Caco-2 (cell line): Measurements from ENCODE around the gene LRRC38. TPM values are rescaled to one million over a fixed set of nuclear protein-coding genes. Genes with fewer than 3 reads are reported as not detected.

Experiments
- BruUV-seq: library from RNA; stranded (reverse); fragments of 400-500 nt; replicated peaks from 2 replicates; lab custom pipeline; 2021; lab: Mats Ljungman, UMichigan
- CTCF ChIA-PET: fragments of 300-600 bp; sonication (Branson Sonifier 250); formaldehyde crosslinking; loops from one replicate; lab custom pipeline; 2022; ENCODE audit warnings: antibody characterized with exemption; lab: Charles Lee
- POLR2A ChIA-PET: fragments of 300-600 bp; sonication (Branson Sonifier 250); formaldehyde crosslinking; loops from one replicate; lab custom pipeline; 2022; ENCODE audit warnings: antibody characterized with exemption; lab: Charles Lee
- DNase-seq, 2 experiments: peaks; one replicate each; pipeline versions ENCODE4 v3.0.0 to v3.0.0-alpha.2; 2020 to 2022
- H3K27me3 ChIP-seq: replicated peaks from 2 replicates; pipeline ENCODE4 v1.6.0; 2011; ENCODE audit warnings: low read length; ENCODE audit not compliant: control insufficient read depth, insufficient read depth
- H3K36me3 ChIP-seq: 2 replicates; pipeline ENCODE4 v1.5.1; 2011; ENCODE audit warnings: low read length; ENCODE audit not compliant: control insufficient read depth, insufficient read depth
- H3K4me1 ChIP-seq: fragments of 250-450 bp; sonication (Bioruptor Pico); 2 replicates; pipeline ENCODE4 v1.5.1; 2020; ENCODE audit warnings: mild to moderate bottlenecking
- H3K4me3 ChIP-seq: 2 replicates; pipeline ENCODE4 v1.5.1; 2011; ENCODE audit warnings: low read depth, mild to moderate bottlenecking, control low read depth, low read length
- H3K9me3 ChIP-seq: fragments of 250-450 bp; sonication (Bioruptor Pico); 2 replicates; pipeline ENCODE4 v1.5.1; 2020; ENCODE audit warnings: mild to moderate bottlenecking, moderate library complexity
- H3K27ac Mint-ChIP-seq: one replicate; pipeline ENCODE4 v1.8.0; 2022; ENCODE audit warnings: mixed read lengths; ENCODE audit not compliant: unreplicated experiment
- H3K27me3 Mint-ChIP-seq: one replicate; pipeline ENCODE4 v1.8.0; 2022; ENCODE audit warnings: mixed read lengths; ENCODE audit not compliant: insufficient read depth, unreplicated experiment
- H3K36me3 Mint-ChIP-seq: one replicate; pipeline ENCODE4 v1.8.0; 2022; ENCODE audit warnings: mild to moderate bottlenecking, mixed read lengths; ENCODE audit not compliant: insufficient read depth, unreplicated experiment
- H3K4me1 Mint-ChIP-seq: one replicate; pipeline ENCODE4 v1.8.0; 2022; ENCODE audit warnings: low read depth, mixed read lengths; ENCODE audit not compliant: unreplicated experiment
- H3K4me3 Mint-ChIP-seq: one replicate; pipeline ENCODE4 v1.8.0; 2022; ENCODE audit warnings: mild to moderate bottlenecking, moderate library complexity, mixed read lengths; ENCODE audit not compliant: unreplicated experiment
- H3K9me3 Mint-ChIP-seq: one replicate; pipeline ENCODE4 v1.8.0; 2022; ENCODE audit warnings: mixed read lengths; ENCODE audit not compliant: unreplicated experiment
- intact Hi-C: fragments of 100-400 bp; cut with micrococcal nuclease; formaldehyde crosslinking; loops from one replicate; pipeline ENCODE4 v1.10.0; 2022; ENCODE audit not compliant: unreplicated experiment
- total RNA-seq: library from RNA; stranded (reverse); gene quantifications from 2 replicates; pipeline ENCODE4 v1.2.3, GENCODE V29; 2022
- TF ChIP-seq, protein P1 (sequence below), 2 experiments: fragments of 200-600 bp in 1 of 2; IDR thresholded peaks; 1 replicate in 1 of 2; 2 replicates in 1 of 2; pipeline versions ENCODE4 v1.5.1 to v1.8.0; 2011 to 2022; ENCODE audit warnings: antibody characterized with exemption in 1 of 2, control low read depth in 1 of 2, inconsistent platforms in 1 of 2, low read depth in 1 of 2, low read length in 1 of 2, mild to moderate bottlenecking in 1 of 2, moderate library complexity in 1 of 2; ENCODE audit not compliant: insufficient read depth in 1 of 2, severe bottlenecking in 1 of 2, unreplicated experiment in 1 of 2

LRRC38 gene
- total RNA-seq, 1 experiment from 2014 or later: not detected

DNA sequence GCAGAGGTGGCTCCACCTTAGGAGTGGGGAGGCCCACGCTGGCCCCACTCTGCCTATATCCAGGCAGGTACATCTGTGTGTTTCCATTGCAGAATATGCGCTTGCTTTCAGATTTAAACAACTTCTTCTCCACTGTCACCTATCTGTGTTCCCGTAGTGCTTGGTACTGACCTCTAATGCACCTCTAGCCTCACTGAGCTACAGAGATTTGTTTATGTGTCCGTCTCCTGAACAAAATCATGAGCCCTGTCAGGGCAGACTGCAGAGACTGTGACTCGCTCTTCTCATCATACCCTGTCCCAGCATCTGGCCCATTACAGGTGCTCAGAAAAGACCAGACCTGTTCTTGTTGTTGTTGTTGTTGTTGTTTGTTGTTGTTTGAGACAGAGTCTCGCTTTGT is 14.5 kb upstream of the LRRC38 start:
- Mint-ChIP-seq H3K9me3 (no peaks in the 10 kb centered on the region), H3K27ac (no peak overlapping the region), H3K36me3 (no peaks in the 10 kb centered on the region), H3K4me1 (no peaks in the 10 kb centered on the region), H3K4me3 (no peak overlapping the region), H3K27me3 (no peaks in the 10 kb centered on the region)
- Histone ChIP-seq H3K27me3 (no peaks in the 10 kb centered on the region), H3K36me3 (no peaks in the 10 kb centered on the region), H3K4me3 (no peak overlapping the region), H3K4me1 (no peaks in the 10 kb centered on the region), H3K9me3 (no peaks in the 10 kb centered on the region)
- BruUV-seq: no TSS peak
- ChIA-PET POLR2A (no interaction called here), CTCF (no interaction called here)
- DNase-seq: no peak
- intact Hi-C loops: no loop called here
- TF ChIP-seq, protein P1, sequence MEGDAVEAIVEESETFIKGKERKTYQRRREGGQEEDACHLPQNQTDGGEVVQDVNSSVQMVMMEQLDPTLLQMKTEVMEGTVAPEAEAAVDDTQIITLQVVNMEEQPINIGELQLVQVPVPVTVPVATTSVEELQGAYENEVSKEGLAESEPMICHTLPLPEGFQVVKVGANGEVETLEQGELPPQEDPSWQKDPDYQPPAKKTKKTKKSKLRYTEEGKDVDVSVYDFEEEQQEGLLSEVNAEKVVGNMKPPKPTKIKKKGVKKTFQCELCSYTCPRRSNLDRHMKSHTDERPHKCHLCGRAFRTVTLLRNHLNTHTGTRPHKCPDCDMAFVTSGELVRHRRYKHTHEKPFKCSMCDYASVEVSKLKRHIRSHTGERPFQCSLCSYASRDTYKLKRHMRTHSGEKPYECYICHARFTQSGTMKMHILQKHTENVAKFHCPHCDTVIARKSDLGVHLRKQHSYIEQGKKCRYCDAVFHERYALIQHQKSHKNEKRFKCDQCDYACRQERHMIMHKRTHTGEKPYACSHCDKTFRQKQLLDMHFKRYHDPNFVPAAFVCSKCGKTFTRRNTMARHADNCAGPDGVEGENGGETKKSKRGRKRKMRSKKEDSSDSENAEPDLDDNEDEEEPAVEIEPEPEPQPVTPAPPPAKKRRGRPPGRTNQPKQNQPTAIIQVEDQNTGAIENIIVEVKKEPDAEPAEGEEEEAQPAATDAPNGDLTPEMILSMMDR (IDR thresholded peaks at IDR 0.05; ENCODE audit: insufficient read depth in 1 of 2, low read depth in 1 of 2, low read length in 1 of 2, severe bottlenecking in 1 of 2, unreplicated experiment in 1 of 2): no peak

DNA sequence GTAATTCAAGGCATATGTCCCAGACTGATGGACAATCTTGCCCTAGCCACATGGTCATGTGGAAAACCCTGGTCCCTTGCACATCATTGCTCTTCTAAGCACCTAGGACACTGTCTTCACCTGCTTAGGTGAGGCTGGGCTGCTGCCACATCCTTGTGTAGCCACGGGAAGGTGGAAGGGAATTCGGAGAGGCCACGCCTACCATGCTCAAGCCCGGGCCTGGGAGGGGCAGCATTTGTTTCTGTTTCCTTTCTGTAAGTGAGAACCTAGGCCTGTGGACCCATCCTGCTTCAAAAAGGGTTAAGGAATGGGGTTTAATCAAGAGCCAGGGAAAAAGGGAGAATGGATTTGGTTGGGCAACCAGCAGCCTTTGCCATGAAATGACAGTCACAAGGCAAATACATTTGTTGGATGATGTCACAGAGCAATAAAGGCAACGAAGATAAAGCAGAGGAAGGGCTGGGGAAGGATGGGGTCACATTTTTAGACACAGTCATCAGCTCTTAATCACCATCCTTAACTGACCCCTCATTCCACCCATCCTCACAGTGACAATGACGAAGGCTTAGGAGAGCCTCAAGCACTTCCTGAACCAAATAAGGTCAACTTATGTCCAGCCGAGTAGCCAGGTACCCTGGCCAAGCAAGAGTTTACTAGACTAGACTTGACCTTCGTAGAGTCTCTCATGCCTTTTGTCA is 10.1 kb upstream of the LRRC38 start:
- no TSS peak for BruUV-seq
- Histone ChIP-seq H3K4me3 (no peak overlapping the region), H3K9me3 (no peaks in the 10 kb centered on the region), H3K4me1 (no peaks in the 10 kb centered on the region), H3K36me3 (no peaks in the 10 kb centered on the region), H3K27me3 (no peaks in the 10 kb centered on the region)
- Mint-ChIP-seq H3K4me1 (no peaks in the 10 kb centered on the region), H3K4me3 (no peak overlapping the region), H3K27ac (no peak overlapping the region), H3K36me3 (peaks cover 4% of the 10 kb centered on the region), H3K9me3 (peaks cover 8% of the 10 kb centered on the region), H3K27me3 (peaks cover 4% of the 10 kb centered on the region)
- TF ChIP-seq, protein P1 (IDR thresholded peaks at IDR 0.05; ENCODE audit: insufficient read depth in 1 of 2, low read depth in 1 of 2, low read length in 1 of 2, severe bottlenecking in 1 of 2, unreplicated experiment in 1 of 2): no peak
- ChIA-PET CTCF (no interaction called here), POLR2A (no interaction called here)
- DNase-seq: no peak
- intact Hi-C loops: no loop called here

DNA sequence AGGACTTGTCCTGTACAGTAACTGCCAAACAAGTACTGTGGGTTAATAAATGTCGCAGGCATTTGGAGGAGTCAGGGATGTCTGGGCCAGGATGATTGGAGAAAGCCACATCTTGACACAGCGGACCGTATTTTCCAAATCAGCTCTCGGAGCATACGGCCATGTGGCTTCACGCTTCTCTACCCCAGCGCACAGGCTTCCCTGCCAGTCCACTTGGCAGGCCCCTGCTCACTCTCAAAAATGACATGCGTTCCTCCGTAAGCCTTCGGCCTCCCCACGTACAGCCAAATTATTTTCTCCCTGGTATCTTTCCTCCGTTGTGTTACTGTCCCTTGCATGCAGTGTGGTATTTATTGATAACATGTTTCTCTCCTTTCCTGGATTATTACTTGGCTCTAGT is 7.2 kb upstream of the LRRC38 start:
- Mint-ChIP-seq H3K27me3 (peaks cover 4% of the 10 kb centered on the region), H3K36me3 (peaks cover 4% of the 10 kb centered on the region), H3K9me3 (peaks cover 10% of the 10 kb centered on the region), H3K4me3 (no peak overlapping the region), H3K27ac (no peak overlapping the region), H3K4me1 (no peaks in the 10 kb centered on the region)
- no peaks in the 10 kb centered on the region for H3K9me3 ChIP-seq
- ChIA-PET CTCF (no interaction called here), POLR2A (no interaction called here)
- no TSS peak for BruUV-seq
- H3K4me1 ChIP-seq: no peaks in the 10 kb centered on the region
- H3K36me3 ChIP-seq: no peaks in the 10 kb centered on the region
- TF ChIP-seq, protein P1 (IDR thresholded peaks at IDR 0.05; ENCODE audit: insufficient read depth in 1 of 2, low read depth in 1 of 2, low read length in 1 of 2, severe bottlenecking in 1 of 2, unreplicated experiment in 1 of 2): no peak
- intact Hi-C loops: no loop called here
- no peak overlapping the region for H3K4me3 ChIP-seq
- H3K27me3 ChIP-seq: no peaks in the 10 kb centered on the region
- DNase-seq: no peak
